Gastroesophageal sphincter (tissue), 4 donors: ENCODE results near the gene RPGRIP1L. TPM values are rescaled to one million over a fixed set of nuclear protein-coding genes. Genes with fewer than 3 reads are reported as not detected.
"Not testable (repeated sequence)": the region's sequence is repeated elsewhere in the genome, so short reads cannot be mapped to it uniquely, and the experiment has no call there.

Source experiments
- ATAC-seq: fragments of 150-250 bp; one replicate; pipeline ENCODE4 v1.9.1; 2016; ENCODE audit warnings: mild to moderate bottlenecking, moderate library complexity
- H3K27ac ChIP-seq, 4 donors: fragments of 200-600 bp; sonication (generic) in 3 of 4; 1 replicate in 3 of 4; 2 replicates in 1 of 4; pipeline ENCODE4 v1.5.1; 2016 to 2019
- H3K27me3 ChIP-seq: fragments of 200-600 bp; sonication (generic); one replicate; pipeline ENCODE4 v1.5.1; 2019
- H3K36me3 ChIP-seq, 2 donors: fragments of 200-600 bp; sonication (generic); one replicate each; pipeline ENCODE4 v1.5.1; 2019; ENCODE audit warnings: control low read depth in 1 of 2
- H3K4me1 ChIP-seq, 3 donors: fragments of 200-600 bp; sonication (generic); 1 replicate in 2 of 3; 2 replicates in 1 of 3; pipeline ENCODE4 v1.5.1; 2016 to 2019; ENCODE audit warnings: control low read depth in 2 of 3
- H3K4me3 ChIP-seq, 2 donors: fragments of 200-600 bp; sonication (generic); one replicate each; pipeline ENCODE4 v1.5.1; 2019; ENCODE audit warnings: mild to moderate bottlenecking in 1 of 2, moderate library complexity in 1 of 2
- H3K9me3 ChIP-seq, 3 donors: fragments of 200-600 bp; sonication (generic); one replicate each; pipeline ENCODE4 v1.5.1; 2017 to 2019; ENCODE audit warnings: control low read depth in 2 of 3
- CTCF ChIP-seq, 4 experiments: fragments of 200-600 bp in 2 of 4; fragments of 450-650 bp in 2 of 4; sonication (generic) in 1 of 4; IDR thresholded peaks; one replicate each; pipeline ENCODE4 v1.5.1; 2017 to 2019; ENCODE audit warnings: antibody characterized with exemption in 4 of 4, mild to moderate bottlenecking in 2 of 4, moderate library complexity in 2 of 4
- EP300 ChIP-seq: sonication (generic); formaldehyde crosslinking; IDR thresholded peaks from one replicate; pipeline ENCODE4 v1.6.1; 2017; ENCODE audit warnings: antibody characterized with exemption, mild to moderate bottlenecking
- POLR2A ChIP-seq, 2 donors: fragments of 450-650 bp; IDR thresholded peaks; one replicate each; pipeline ENCODE4 v1.6.1; 2017; ENCODE audit warnings: antibody characterized with exemption in 2 of 2, mild to moderate bottlenecking in 2 of 2, moderate library complexity in 1 of 2
- POLR2AphosphoS5 ChIP-seq: sonication (generic); formaldehyde crosslinking; IDR thresholded peaks from one replicate; pipeline ENCODE4 v1.6.1; 2017; ENCODE audit warnings: antibody characterized with exemption
- WGBS, 2 donors: methylation state at CpG; one replicate each; pipeline ENCODE4 v1.1.5; 2018; ENCODE audit warnings: low coverage in 1 of 2; 5-methylcytosine and 5-hydroxymethylcytosine counted together
- total RNA-seq, 4 donors: library from RNA; depleted of rRNA; stranded (reverse); fragments of >200 nt; gene quantifications; one replicate each; pipeline ENCODE4 v1.1.0, GENCODE V29; 2016

Gene RPGRIP1L
- total RNA-seq, 4 donors from 2014 or later, result 3.5 to 5.4 (median 4.8) TPM

GRCh38 chr16:53707671-53708070 is 4.0 kb upstream of the RPGRIP1L start:
- Histone ChIP-seq H3K9me3 (no peaks in the 10 kb centered on the region), H3K27me3 (no peaks in the 10 kb centered on the region), H3K4me3 (no peak overlapping the region), H3K36me3 (peaks cover 0 to 6% of the 10 kb centered on the region in 2 donors), H3K4me1 (peaks cover 4 to 41% (median 9%) of the 10 kb centered on the region in 3 donors), H3K27ac (no peak overlapping the region)
- WGBS, 2 donors, result 73 to 87% methylated on average over 3 of the region's 3 CpGs
- TF ChIP-seq POLR2AphosphoS5, result no peak
- no peak for TF ChIP-seq CTCF (IDR thresholded peaks at IDR 0.05)
- TF ChIP-seq EP300, result no peak
- TF ChIP-seq POLR2A (IDR thresholded peaks at IDR 0.05), result no peak
- no peak for ATAC-seq

- Histone ChIP-seq H3K9me3 (no peaks in the 10 kb centered on the region), H3K27me3 (no peaks in the 10 kb centered on the region), H3K4me1 (peaks cover 4 to 26% (median 9%) of the 10 kb centered on the region in 3 donors), H3K27ac (peak overlapping the region; percentile 26 to 81 (median 78)), H3K36me3 (peaks cover 0 to 6% of the 10 kb centered on the region in 2 donors), H3K4me3 (peak overlapping the region; percentile 77 to 87)
- WGBS, 2 donors, result 0 to 5% methylated on average over 6 of the region's 6 CpGs
- ATAC-seq, result no peak
- no peak for TF ChIP-seq POLR2A (IDR thresholded peaks at IDR 0.05)
- TF ChIP-seq EP300, result no peak
- no peak for TF ChIP-seq CTCF (IDR thresholded peaks at IDR 0.05)
- no peak for TF ChIP-seq POLR2AphosphoS5
Observed at GRCh38 chr16:53704445-53704813, 770 bp upstream of the RPGRIP1L start.

- H3K27me3 ChIP-seq, H3K27ac ChIP-seq, H3K4me1 ChIP-seq, H3K9me3 ChIP-seq, H3K4me3 ChIP-seq, ATAC-seq, H3K36me3 ChIP-seq: not testable (repeated sequence)
- no CpG with 5 or more reads among the region's 31 CpGs for WGBS, 2 donors
Observed at GRCh38 chr16:53698271-53698670, 5.4 kb downstream of the RPGRIP1L start.

- 89% methylated on average over 1 of the region's 1 CpG; no CpG with 5 or more reads in 1 of the 2 donors for WGBS, 2 donors
- ATAC-seq, result no peak
Observed at GRCh38 chr16:53695070-53695469, 8.6 kb downstream of the RPGRIP1L start.

GRCh38 chr16:53693320-53693719 is 10.3 kb downstream of the RPGRIP1L start:
- H3K4me1 ChIP-seq, result no peaks in the 10 kb centered on the region
- WGBS, 2 donors, result 83% methylated on average over 5 of the region's 5 CpGs
- ATAC-seq, result no peak
- no peak overlapping the region for H3K27ac ChIP-seq
- no peaks in the 10 kb centered on the region for H3K9me3 ChIP-seq
- peaks cover 0 to 14% of the 10 kb centered on the region in 2 donors for H3K36me3 ChIP-seq
- TF ChIP-seq POLR2AphosphoS5, result no peak
- no peak for TF ChIP-seq EP300
- no peak for TF ChIP-seq CTCF (IDR thresholded peaks at IDR 0.05)
- TF ChIP-seq POLR2A (IDR thresholded peaks at IDR 0.05), result no peak
- H3K4me3 ChIP-seq, result no peak overlapping the region
- H3K27me3 ChIP-seq, result no peaks in the 10 kb centered on the region

More at GRCh38 chr16:53695070-53695469, 8.6 kb downstream of the RPGRIP1L start:
- no peaks in the 10 kb centered on the region for H3K27me3 ChIP-seq
- H3K36me3 ChIP-seq, result peaks cover 0 to 14% of the 10 kb centered on the region in 2 donors
- no peaks in the 10 kb centered on the region for H3K4me1 ChIP-seq
- H3K27ac ChIP-seq, result no peak overlapping the region
- no peak for TF ChIP-seq POLR2A (IDR thresholded peaks at IDR 0.05)
- TF ChIP-seq POLR2AphosphoS5, result no peak
- TF ChIP-seq EP300, result no peak
- no peak for TF ChIP-seq CTCF (IDR thresholded peaks at IDR 0.05)
- H3K9me3 ChIP-seq, result no peaks in the 10 kb centered on the region
- H3K4me3 ChIP-seq, result no peak overlapping the region
